Heart right ventricle (tissue), 16 donors: Measurements from ENCODE around the gene SAMD1. TPM values are rescaled to one million over a fixed set of nuclear protein-coding genes. Genes with fewer than 3 reads are reported as not detected.

Source experiments
- ATAC-seq, 8 donors: fragments of 200-7000 bp; cut with Tn5 transposase; one replicate each; pipeline ENCODE4 v1.9.1; 2020; ENCODE audit warnings: mild to moderate bottlenecking in 8 of 8, moderate library complexity in 8 of 8, moderate number of reproducible peaks in 1 of 8
- DNase-seq, 2 donors: peaks; one replicate each; pipeline ENCODE4 v3.0.0-alpha.2; 2020
- H3K27ac ChIP-seq, 10 donors: fragments of 200-600 bp; sonication (generic) in 2 of 10; one replicate each; pipeline versions ENCODE4 v1.5.0 to v1.8.0; 2020 to 2022; ENCODE audit warnings: mild to moderate bottlenecking in 3 of 10
- H3K27me3 ChIP-seq, 7 donors: fragments of 200-600 bp; one replicate each; pipeline ENCODE4 v1.8.0; 2021 to 2022; ENCODE audit warnings: mild to moderate bottlenecking in 2 of 7
- H3K36me3 ChIP-seq, 9 donors: fragments of 200-600 bp; sonication (generic) in 1 of 9; one replicate each; pipeline versions ENCODE4 v1.5.0 to v1.8.0; 2020 to 2022; ENCODE audit warnings: mild to moderate bottlenecking in 2 of 9
- H3K4me1 ChIP-seq, 9 donors: fragments of 200-600 bp; sonication (generic) in 1 of 9; one replicate each; pipeline versions ENCODE4 v1.5.0 to v1.8.0; 2020 to 2022; ENCODE audit warnings: mild to moderate bottlenecking in 4 of 9
- H3K4me3 ChIP-seq, 10 donors: fragments of 200-600 bp; sonication (generic) in 2 of 10; one replicate each; pipeline versions ENCODE4 v1.5.0 to v1.8.0; 2020 to 2022; ENCODE audit warnings: mild to moderate bottlenecking in 7 of 10, moderate library complexity in 2 of 10
- H3K9me3 ChIP-seq, 11 donors: fragments of 200-600 bp in 10 of 11; sonication (generic) in 2 of 11; one replicate each; pipeline versions ENCODE4 v1.5.0 to v1.8.0; 2013 to 2022; ENCODE audit warnings: mild to moderate bottlenecking in 2 of 11, control low read depth in 1 of 11, moderate library complexity in 1 of 11
- CTCF ChIP-seq, 9 donors: fragments of 200-600 bp; sonication (generic) in 2 of 9; IDR thresholded peaks; one replicate each; pipeline versions ENCODE4 v1.5.0 to v1.8.0; 2021 to 2022; ENCODE audit warnings: antibody characterized with exemption in 9 of 9, mild to moderate bottlenecking in 5 of 9, moderate library complexity in 1 of 9
- WGBS, 2 donors: extraction: QIAGEN DNeasy Blood & Tissue Kit; methylation state at CpG; one replicate each; pipeline ENCODE4 v1.1.7; 2013; ENCODE audit warnings: inconsistent platforms in 1 of 2; 5-methylcytosine and 5-hydroxymethylcytosine counted together
- intact Hi-C, 10 donors: fragments of 100-400 bp; cut with DNase I; formaldehyde crosslinking; loops; one replicate each; pipeline versions ENCODE4 v1.11.1 to v1.14.2; 2022
- polyA plus RNA-seq, 2 donors: library from polyadenylated mRNA; stranded (reverse); fragments of 200-250 nt; gene quantifications; one replicate each; pipeline ENCODE4 v1.2.3, GENCODE V29; 2013
- total RNA-seq, 10 donors: library from RNA; stranded (reverse); fragmentation: NEBNext Ultra II Directional in 3 of 10; extraction: Animal tissue kit (Norgen Biotek cat#: 25700) in 3 of 10; gene quantifications; one replicate each; pipeline versions ENCODE4 v1.2.1 to v1.2.4, GENCODE V29; 2021 to 2023
- donor health status: Arrhythmogenic right ventricular cardiomyopathy.
- donor health status: ischemic (EF 13 %, LVEDD 7.1; RV severe dilation, severe dysfunction).
- donor health status: healthy with polysubstance abuse.
- donor health status: DM: no; HTN: yes; CAD: no.
- donor health status: DM: no; HTN: no; CAD: no.
- donor health status: ischemic (EF 25% LVEDD 6.9; RV normal size, moderate dysfunction).
- donor health status: ischemic (EF 25% LVEDD 5.7; RV mildly dilated, moderate dysfunction).
- donor health status: healthy.
- donor health status: DM: yes; HTN: yes; CAD: no.
- donor health status: Ischemic cardiomyopathy.
- donor health status: ischemic (EF 35%, LVEDD 5.7; RV mildly dilated, moderate dysfunction).
- donor health status: nonischemic (EF 11% LVEDD 7.7; RV severe dilation, severe dysfunction).
- donor health status: DM: yes; HTN: yes; CAD: no.
- donor health status: PGD.
- donor health status: ischemic (EF 29% LVEDD 5.4; RV normal size, mild dysfunction).
- donor health status: nonischemic (EF 23%, LVEDD 6.1; RV moderate dilation, normal function).

SAMD1 gene
- total and polyA plus RNA-seq, 12 donors: 26.7 to 55.3 (median 34.7) TPM

GRCh38 chr19:14054099-14054498, 36.5 kb downstream of the SAMD1 start:
- Histone ChIP-seq H3K4me3 (no peak overlapping the region), H3K27me3 (peaks cover 0 to 28% (median 15%) of the 10 kb centered on the region in 7 donors), H3K36me3 (peaks cover 0 to 36% (median 0%) of the 10 kb centered on the region in 9 donors), H3K27ac (no peak overlapping the region), H3K4me1 (peaks cover 0 to 17% (median 5%) of the 10 kb centered on the region in 9 donors), H3K9me3 (peaks cover 0 to 11% (median 0%) of the 10 kb centered on the region in 11 donors)
- no peak for ATAC-seq
- no peak for TF ChIP-seq CTCF (IDR thresholded peaks at IDR 0.05)
- 79 to 84% methylated on average over 6 of the region's 6 CpGs for WGBS, 2 donors
- no peak for DNase-seq
- intact Hi-C loops: loop anchor here in 3 of 10 donors (5.0 kb wide), 2 partner anchors 162 to 172 kb away; no protein-coding TSS in a partner anchor

- no peak for TF ChIP-seq CTCF (IDR thresholded peaks at IDR 0.05)
- ATAC-seq: no peak
Observed at GRCh38 chr19:14053500-14053899, 37.1 kb downstream of the SAMD1 start.

GRCh38 chr19:14053032-14053431, 37.5 kb downstream of the SAMD1 start:
- no peak overlapping the region for H3K27ac ChIP-seq
- DNase-seq: no peak
- H3K36me3 ChIP-seq: peaks cover 0 to 45% (median 0%) of the 10 kb centered on the region in 9 donors
- peaks cover 0 to 14% (median 0%) of the 10 kb centered on the region in 11 donors for H3K9me3 ChIP-seq
- ATAC-seq: no peak
- peaks cover 0 to 18% (median 5%) of the 10 kb centered on the region in 7 donors for H3K27me3 ChIP-seq
- peaks cover 0 to 9% (median 5%) of the 10 kb centered on the region in 9 donors for H3K4me1 ChIP-seq
- no peak for TF ChIP-seq CTCF (IDR thresholded peaks at IDR 0.05)
- 95% methylated on average over 3 of the region's 3 CpGs for WGBS, 2 donors
- intact Hi-C loops: loop anchor here in 3 of 10 donors (5.0 kb wide), 2 partner anchors 161 to 171 kb away; no protein-coding TSS in a partner anchor
- H3K4me3 ChIP-seq: no peak overlapping the region

More at GRCh38 chr19:14053500-14053899, 37.1 kb downstream of the SAMD1 start:
- peaks cover 0 to 12% (median 0%) of the 10 kb centered on the region in 11 donors for H3K9me3 ChIP-seq
- H3K4me1 ChIP-seq: peaks cover 0 to 12% (median 5%) of the 10 kb centered on the region in 9 donors
- intact Hi-C loops: loop anchor here in 3 of 10 donors (5.0 kb wide), 2 partner anchors 161 to 171 kb away; no protein-coding TSS in a partner anchor
- WGBS, 2 donors: 91 to 93% methylated on average over 11 of the region's 11 CpGs
- H3K27me3 ChIP-seq: peaks cover 0 to 22% (median 9%) of the 10 kb centered on the region in 7 donors
- no peak for DNase-seq
- H3K4me3 ChIP-seq: no peak overlapping the region
- no peak overlapping the region for H3K27ac ChIP-seq
- peaks cover 0 to 42% (median 0%) of the 10 kb centered on the region in 9 donors for H3K36me3 ChIP-seq

GRCh38 chr19:14052470-14052869, 38.1 kb downstream of the SAMD1 start:
- ATAC-seq (no peak), DNase-seq (no peak)
- Histone ChIP-seq H3K27me3 (peaks cover 0 to 12% (median 0%) of the 10 kb centered on the region in 7 donors), H3K9me3 (peaks cover 0 to 14% (median 0%) of the 10 kb centered on the region in 11 donors), H3K4me1 (peaks cover 0 to 5% (median 0%) of the 10 kb centered on the region in 9 donors), H3K36me3 (peaks cover 0 to 46% (median 0%) of the 10 kb centered on the region in 9 donors), H3K4me3 (no peak overlapping the region), H3K27ac (no peak overlapping the region)
- 91 to 93% methylated on average over 6 of the region's 6 CpGs for WGBS, 2 donors
- TF ChIP-seq CTCF (IDR thresholded peaks at IDR 0.05): no peak
- intact Hi-C loops: loop anchor here in 3 of 10 donors (5.0 kb wide), 2 partner anchors 160 to 170 kb away; no protein-coding TSS in a partner anchor
